HG03469 (cell line): ENCODE measurements around the gene CPED1.
A peak's percentile ranks its signal among the peaks of the same experiment; 100 is the strongest.
"Not testable (repeated sequence)": the region's sequence is repeated elsewhere in the genome, so short reads cannot be mapped to it uniquely, and the experiment has no call there.

ENCODE experiments used
- ATAC-seq: cut with Tn5 transposase; IDR thresholded peaks from one replicate; pipeline ENCODE4 v1.9.1; 2021; ENCODE audit warnings: mild to moderate bottlenecking, moderate library complexity, moderate number of reproducible peaks; ENCODE audit not compliant: unreplicated experiment

The CPED1 gene

DNA sequence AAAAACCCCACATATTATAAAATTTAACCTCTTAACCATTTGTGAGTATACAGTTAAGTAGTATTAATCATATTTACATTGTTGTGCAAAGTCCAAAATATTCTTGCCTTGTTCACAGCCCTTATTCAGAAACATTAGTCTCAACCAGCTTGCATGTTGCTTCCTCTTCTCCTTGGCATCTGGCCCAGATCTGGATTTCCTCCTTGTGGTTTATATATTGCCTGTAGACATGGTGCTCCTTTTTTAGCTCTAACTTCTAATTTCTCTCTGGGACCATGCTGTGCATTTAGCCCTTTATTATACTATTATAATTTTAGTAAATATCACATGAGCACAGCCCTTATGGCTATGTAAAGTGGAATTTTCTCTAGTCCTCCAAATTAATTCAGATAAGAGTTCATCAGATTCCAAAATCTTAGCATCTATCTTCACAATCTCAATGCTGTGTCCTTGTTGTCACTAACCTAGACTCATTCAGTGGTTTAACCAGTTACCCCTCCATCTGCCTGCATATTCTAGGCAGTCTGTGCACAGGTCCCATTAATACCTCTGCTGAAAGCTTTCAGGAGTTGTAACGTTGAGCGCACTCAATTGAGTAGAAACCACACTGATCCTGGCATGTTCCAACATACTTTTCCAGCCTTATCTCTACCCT is 7.9 kb downstream of the CPED1 start:
- ATAC-seq = peak; percentile 64

GRCh38 chr7:120996988-120997345 is 8.5 kb downstream of the CPED1 start:
- no peak for ATAC-seq

- ATAC-seq = no peak
Observed at GRCh38 chr7:120997882-120998474, 9.5 kb downstream of the CPED1 start.

DNA sequence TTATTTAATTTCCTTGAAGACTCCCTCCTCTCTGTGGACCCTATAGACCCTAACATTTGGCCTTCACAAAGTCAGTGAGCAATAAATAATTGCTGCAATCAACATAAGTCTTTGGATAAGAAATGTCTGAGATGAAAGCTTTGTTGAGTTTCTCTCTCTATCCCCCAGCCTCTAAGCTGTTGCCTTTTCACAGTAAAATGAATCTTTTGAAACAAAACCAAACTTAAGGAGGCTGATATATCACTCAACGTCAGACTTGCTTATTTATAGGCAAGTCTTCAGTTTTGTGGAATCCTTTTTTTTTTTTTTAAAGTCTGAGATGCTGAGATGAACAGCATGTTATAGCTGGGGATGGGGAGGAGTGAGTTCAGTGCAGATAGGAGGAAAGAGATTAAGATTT is 10.0 kb downstream of the CPED1 start:
- no peak for ATAC-seq

DNA sequence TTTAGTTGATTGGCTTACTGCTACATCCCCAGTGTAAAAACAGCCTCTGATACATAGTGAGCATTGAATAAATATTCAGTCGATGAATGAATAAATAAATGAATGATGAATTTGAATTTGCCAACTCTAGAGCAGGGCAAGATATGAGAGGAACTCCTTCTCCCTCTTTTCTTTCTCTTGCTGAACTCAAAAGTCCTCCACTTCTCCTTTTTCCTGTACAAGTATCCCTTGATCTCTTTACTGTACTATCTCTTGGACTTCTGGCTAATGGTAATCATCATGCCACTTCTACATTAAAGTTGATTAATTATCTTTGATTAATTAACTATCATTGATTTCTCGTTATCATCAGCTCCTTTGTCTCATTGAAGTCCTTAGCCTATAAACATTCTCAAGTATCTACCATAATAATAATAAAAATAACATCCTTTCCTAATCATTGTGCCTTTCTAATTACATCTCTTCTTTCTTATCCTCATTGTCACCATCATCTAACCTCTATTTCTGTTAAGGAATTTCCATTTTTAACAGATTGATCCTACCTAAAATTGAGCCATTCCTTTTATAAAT is 10.6 kb downstream of the CPED1 start:
- ATAC-seq = no peak

DNA sequence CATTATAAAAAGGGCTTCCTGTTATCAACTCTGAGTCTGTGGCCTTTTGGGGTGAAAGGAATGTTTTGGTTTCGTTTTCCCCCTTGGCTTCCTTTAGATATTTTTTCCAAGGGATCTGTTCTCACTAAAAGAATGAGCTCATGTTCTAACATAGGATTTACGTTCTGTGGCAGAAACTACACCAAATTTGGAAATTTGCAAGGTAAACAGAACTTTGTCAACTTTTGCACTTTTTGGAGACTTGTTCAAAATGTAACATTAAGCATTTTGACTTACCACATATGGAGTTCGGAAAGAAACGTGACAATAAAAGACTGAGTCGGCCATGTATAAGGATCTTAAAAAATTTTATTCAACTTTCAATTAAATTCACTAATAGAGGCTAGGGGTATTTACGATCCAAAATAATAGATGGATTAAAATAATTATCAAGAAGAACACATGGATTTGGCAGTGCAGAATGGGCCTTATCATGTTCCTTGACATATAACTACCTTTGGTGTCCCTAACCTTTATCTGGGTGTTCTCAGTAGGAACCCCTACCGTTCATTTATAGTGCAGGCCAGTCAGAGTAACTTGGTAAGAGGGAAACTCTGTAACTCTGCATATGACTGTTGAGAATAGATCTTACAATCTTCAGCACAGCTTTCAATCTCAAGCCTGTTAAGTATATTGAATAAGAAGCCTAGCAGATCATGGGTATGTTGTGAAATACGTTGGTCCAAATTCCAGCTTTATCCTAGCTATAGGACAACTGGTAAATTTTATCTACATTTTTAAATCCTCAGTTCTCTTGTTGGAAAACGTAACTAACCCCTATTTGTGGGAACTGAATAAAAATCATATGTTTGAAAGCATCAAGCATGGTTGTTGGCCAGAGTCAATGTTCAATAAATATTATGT is 11.8 kb downstream of the CPED1 start:
- no peak for ATAC-seq

DNA sequence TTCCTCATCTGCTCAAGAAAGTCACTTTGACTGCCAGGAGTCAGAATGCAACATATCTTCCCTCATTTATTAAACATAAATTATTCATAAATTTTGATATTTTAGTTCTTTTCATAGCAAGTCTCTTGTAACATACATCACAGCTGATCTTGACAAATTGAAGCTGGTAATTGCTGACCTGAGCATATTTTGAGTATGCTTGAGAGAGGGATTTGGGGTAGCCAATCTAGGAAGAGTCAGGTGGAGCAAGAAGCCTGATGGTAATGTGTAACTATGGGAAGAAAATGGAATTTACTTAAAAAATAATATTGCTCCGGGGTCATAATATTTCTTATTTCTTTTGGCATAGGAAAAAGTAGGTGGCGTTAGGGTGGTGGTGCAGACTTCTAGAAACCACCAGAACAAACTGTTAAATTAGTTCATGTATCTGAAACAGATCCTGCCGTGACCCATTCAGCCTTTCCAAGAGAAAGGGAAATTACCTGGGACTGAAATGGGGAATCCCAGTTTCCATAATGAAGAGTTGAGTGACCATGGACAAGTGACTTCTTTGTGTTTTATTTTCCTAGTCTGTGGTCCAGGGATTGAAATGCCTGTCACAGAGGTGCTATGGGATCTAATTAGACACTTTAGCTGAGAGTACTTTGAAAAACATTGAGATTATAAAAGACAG is 12.9 kb downstream of the CPED1 start:
- no peak for ATAC-seq

DNA sequence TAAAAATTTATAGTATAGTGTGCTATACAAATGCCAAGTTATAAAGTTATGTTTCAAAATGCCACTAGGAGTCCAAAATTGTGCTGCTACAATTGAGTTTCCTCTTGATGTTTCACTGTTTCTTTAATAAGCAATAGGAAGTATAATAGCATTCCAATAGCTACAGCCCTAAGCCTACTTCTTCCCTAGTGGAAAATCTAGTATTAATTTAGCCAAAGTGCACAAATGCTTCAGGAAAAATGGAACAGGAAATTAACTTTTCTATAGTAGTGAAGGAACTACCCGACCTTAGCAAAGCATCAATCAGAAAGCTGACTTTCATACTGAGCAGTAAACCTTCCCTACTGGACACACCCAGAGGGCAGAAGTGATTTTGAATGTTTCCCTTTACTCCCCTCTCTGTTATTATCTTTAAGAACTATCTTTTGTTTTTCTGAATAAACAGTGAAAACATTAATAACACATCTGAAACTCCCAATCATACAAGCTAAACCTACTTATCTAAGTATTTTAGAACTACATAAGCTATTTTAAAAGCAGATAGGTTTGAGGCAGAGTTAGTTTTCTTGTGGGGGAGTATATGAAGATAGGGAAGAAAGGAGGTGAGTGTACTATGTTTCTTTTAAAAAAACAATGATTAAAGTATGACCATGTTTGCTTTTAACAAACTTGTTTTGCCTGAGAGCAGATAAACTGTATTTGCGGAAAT is 13.7 kb downstream of the CPED1 start:
- no peak for ATAC-seq

- no peak for ATAC-seq
Observed at GRCh38 chr7:121002757-121003200, 14.3 kb downstream of the CPED1 start.

- ATAC-seq = no peak
Observed at GRCh38 chr7:121003986-121004685, 15.6 kb downstream of the CPED1 start.

GRCh38 chr7:121005058-121005457 is 16.5 kb downstream of the CPED1 start:
- ATAC-seq = not testable (repeated sequence)

GRCh38 chr7:121005996-121006584 is 17.6 kb downstream of the CPED1 start:
- ATAC-seq = no peak

DNA sequence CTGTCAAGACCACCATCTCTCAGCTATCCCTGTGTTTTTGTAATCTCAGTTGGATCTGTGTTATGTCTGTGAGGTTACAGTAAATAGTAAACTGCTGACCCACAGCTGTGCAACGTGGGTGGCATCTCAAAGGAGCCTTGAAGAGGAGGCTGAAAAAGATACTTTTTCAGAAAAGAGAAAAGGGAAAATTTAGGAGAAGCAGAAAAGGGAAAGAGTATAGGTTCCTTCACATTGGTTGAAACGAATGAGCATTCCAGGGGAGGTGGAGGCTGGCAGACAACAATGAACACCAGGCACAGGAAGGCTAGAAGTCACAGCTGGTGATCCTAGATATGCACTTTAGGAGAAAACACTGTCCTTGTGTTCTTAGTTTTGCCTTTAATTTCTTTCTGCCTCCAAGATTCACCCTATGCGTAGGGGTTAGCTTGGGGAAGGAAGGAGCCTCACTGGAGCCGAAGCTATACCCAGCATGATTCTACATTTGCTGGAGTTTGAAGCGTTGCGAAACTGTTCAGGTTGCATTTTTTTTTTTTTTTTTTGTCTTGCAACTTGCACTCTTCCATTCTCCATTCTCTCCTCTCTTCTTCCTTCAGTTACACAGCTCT is 18.3 kb downstream of the CPED1 start:
- ATAC-seq = no peak

DNA sequence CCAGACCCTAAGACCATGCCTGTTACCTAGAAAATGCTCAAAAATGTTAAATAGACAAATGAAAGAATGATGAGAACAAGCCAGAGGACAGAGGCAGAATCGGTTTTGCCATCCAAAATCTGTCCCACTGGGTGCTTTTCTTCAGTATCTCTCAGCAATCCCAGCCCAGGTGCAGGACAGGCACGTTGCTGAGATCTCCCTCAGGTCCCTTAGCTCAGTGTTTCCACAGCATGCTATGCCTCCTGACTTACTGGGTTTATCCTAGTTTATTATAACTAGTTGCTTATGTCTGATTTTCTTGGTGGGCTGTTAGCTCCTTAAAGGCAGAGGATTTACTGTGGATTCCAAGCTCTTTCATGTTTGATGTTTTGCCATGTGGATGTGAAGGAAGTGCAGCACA is 20.3 kb downstream of the CPED1 start:
- ATAC-seq = no peak

DNA sequence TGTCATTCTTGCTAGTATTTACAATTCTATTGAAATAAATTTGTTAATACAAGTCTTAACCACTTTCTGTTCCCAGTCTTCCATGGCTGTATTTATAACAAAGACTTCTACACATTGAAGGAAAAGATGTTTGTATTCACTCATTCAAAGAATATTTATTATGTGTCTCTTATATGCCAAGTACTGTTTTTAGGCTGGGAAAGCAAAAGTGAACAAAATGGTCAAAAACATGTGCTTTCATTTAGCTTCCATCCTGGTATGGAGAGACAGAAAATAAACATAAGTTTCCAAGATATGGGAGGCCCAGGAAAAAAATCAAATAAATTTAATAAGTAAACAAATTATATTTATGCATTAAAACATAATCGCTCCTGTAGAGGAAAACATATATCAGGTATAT is 22.9 kb downstream of the CPED1 start:
- no peak for ATAC-seq

GRCh38 chr7:121012170-121012874 is 23.8 kb downstream of the CPED1 start:
- ATAC-seq = no peak

DNA sequence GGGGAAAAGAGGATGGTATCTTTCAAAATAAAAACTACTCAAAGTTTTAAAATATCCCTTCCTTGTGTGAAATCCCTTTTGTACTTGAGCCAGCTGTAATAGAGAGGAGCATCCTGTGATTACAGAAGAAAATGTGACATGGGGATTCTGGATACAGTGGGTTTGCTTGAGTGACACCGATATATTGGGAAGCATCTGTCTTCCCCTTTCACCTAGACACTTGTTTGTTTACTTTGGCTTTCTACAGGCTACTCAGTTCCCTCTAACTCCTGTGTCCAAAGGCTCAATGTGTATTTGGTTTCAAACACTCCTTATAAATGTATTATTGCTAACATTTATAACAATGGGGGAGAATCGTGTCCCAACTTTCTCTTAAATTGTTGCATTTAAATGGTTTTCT is 24.4 kb downstream of the CPED1 start:
- ATAC-seq = no peak

- ATAC-seq = no peak
Observed at GRCh38 chr7:121015560-121015959, 27.0 kb downstream of the CPED1 start.
